ENCODE data around the gene CHTF18.

DNA sequence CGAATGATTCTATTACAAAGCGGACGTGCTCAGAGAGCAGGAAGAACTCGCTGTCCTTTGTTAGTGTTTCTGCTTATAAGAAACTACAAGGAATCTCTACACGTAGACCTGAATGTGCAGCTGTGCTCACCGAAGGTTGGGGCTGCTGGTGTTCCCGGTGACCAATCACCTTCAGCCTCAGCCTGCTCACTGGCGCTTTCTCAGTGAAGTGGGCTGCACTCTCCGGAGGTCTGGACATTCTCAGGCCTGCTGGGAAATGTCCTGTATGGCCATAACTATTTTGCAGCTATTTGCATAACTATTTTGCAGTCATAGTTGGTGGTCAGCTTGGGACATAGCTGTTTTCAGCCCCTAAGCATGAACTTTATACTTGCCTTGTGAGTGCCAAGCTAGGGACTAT, 37.9 kb upstream of the CHTF18 start:
- TF ChIP-seq POLR2AphosphoS5 (IDR thresholded peaks at IDR 0.05) (no peak), POLR2A (IDR thresholded peaks at IDR 0.05; ENCODE audit: low read depth) (no peak), EP300 (IDR thresholded peaks at IDR 0.05) (no peak)
- TF ChIP-seq, protein P1, sequence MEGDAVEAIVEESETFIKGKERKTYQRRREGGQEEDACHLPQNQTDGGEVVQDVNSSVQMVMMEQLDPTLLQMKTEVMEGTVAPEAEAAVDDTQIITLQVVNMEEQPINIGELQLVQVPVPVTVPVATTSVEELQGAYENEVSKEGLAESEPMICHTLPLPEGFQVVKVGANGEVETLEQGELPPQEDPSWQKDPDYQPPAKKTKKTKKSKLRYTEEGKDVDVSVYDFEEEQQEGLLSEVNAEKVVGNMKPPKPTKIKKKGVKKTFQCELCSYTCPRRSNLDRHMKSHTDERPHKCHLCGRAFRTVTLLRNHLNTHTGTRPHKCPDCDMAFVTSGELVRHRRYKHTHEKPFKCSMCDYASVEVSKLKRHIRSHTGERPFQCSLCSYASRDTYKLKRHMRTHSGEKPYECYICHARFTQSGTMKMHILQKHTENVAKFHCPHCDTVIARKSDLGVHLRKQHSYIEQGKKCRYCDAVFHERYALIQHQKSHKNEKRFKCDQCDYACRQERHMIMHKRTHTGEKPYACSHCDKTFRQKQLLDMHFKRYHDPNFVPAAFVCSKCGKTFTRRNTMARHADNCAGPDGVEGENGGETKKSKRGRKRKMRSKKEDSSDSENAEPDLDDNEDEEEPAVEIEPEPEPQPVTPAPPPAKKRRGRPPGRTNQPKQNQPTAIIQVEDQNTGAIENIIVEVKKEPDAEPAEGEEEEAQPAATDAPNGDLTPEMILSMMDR (IDR thresholded peaks at IDR 0.05), result no peak
